Activated T-helper 9 cell treated with anti-CD3 and anti-CD28 coated beads, Interleukin-2, amount 50 U/mL, for 16 hours (primary cell): ENCODE data around the gene MCM6.
"Not testable (repeated sequence)": the region's sequence is repeated elsewhere in the genome, so short reads cannot be mapped to it uniquely, and the experiment has no call there.

Experiments
- DNase-seq: peaks from one replicate; pipeline ENCODE4 v3.0.0-alpha.2; 2020; ENCODE audit warnings: low read depth

Gene MCM6

DNA sequence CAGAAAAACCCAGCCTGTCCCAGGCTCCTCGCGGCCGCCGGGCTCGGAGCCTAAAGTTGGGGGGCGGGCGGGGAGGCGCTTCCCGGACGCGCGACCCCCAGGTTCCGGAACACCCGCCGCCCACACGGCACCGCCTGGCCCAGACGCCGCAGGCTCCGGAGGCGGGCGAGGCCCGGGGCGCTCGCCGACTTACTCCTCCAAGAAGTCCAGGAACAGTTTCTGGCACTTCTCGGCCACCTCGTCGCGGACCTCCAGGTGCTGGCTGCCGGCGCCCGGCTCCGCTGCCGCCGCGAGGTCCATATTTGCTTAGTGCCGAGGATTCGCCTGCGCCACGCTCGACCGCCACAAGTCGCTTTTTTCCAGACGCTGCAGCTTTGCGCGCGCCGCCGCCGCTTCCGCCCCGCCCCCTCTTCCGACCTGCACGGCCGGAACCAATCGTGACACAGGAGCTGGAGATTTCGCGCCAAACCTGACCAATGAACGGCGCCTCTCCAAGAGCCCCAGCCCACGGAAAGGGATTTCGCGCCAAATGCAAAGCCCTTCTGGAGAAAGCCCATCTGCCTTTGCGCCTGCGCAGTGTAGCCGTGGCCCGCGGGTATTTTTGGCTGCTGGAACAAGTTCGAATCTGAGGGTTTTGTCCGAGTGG lies at the start of gene MCM6:
Gene MCM6, minus strand, starts transcription at position 378 of the 646 bp plus-strand sequence. Its CDS starts 78 bp downstream, at position 300.
- peak; percentile 98 for DNase-seq

DNA sequence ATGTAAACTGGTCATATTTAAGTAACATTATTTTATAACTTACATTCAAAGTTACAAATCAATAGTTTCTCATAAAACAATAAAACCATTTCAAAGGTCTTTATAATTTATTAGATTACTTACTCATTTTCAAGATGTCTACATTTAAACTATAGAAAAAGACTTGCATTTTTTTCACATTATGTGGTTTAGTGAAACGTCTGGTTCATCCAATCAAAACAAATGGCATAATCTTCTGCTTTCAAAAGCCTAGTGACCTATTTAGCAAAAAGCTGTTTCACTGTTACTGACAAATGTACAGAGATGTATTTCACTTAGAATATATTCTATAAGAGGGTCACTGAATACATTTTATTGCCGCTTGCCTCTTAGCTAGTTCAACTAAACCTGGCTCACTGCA lies 49.3 kb upstream of the MCM6 start:
- no peak for DNase-seq

DNA sequence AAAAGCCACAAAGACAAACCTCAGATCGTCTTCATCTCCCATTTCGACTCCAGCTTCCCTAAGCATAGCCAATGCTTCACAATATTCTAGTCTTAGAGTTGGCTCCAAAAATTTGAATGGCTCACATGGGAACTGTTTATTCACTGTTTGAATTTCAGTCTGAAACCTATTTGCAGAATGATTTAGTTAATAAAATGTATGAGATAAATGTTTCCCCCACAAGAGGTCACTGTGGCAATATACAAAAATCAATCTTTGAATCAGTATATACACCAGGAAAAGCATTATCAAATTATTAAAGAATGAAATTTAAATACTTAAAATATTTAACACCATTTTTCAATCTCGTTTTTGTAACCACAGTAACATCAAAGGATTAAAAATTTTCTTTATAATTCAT lies 40.0 kb upstream of the MCM6 start:
- no peak for DNase-seq

DNA sequence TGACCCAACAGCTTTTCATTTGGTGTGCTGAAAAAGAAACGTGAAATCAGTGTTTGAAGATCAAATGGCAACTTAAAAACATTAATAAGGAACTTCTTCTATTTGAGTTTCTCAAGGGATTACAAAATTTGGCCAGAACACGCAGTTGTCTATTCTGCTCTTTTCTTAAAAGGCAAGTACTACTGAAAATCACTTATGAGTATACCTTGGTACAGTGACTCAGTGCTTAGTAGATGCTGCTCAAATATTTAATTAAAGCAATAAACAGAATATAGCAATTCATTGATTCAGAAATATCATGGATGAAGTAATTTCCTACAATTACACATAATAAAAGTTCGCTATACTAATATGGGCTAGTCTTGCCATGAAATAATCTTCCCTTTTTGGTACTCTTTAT lies 38.2 kb upstream of the MCM6 start:
- DNase-seq = no peak

DNA sequence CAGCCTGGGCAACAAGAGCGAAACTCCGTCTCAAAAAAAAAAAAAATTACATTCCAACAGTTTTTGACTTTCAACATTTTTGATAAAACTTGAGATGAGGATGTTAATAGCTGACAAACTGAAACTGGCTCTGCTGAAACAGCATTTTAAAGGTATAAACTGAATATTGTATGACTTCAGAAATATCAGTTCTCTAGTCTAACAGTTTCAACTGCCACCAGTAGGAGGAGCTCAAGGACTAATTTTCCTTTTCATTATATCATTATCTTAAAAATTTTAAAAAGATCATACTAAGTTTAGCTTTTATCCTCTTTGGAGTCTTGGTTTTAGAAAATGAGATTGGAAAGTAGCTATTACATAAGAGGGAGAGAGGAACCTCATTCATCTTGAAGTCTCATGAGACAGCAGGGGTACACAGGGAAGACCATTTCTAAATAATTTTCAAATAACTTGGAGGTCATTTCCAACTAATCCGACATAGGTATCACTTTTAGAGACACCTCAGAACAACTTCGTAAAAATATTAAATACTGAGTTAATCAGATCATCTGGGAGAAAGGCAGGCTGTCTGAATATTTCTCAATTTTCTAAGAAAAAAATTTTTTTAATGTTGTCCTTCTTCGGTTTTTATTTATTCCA lies 37.6 kb upstream of the MCM6 start:
- DNase-seq = no peak

DNA sequence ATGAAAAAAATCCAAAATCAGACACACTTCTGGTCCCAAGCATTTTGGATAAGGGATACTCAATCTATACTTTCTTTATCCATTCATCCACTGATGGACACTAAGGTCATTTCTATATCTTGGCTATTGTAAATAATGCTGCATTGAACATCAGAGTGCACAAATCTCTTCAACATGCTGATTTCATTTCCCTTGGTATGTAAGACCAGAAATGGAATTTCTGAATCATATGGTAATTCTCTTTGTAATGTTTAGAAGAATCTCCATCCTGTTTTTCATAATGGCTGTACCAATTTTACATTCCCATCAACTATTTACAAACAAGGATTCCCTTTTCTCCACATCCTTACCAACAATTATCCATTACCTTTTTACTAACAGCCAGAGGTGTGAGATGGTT lies 33.7 kb upstream of the MCM6 start:
- DNase-seq = no peak

DNA sequence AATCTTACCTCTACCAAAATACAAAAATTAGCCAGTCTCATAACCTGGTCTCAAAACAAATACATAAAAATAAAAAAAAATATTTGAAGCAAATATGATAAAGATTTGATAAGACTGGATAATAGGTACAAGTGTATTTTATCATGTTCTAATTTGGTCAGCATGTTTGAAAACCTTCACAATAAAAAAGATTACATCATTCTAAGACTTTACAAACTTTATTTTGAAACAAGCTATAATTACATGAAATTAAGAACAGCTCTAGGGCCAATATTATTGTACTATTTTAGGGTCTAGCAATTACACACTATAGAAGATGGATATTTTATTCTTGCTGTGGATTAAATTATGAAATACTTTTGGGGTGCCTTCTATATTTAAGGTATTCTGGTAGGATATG lies 29.4 kb upstream of the MCM6 start:
- no peak for DNase-seq

DNA sequence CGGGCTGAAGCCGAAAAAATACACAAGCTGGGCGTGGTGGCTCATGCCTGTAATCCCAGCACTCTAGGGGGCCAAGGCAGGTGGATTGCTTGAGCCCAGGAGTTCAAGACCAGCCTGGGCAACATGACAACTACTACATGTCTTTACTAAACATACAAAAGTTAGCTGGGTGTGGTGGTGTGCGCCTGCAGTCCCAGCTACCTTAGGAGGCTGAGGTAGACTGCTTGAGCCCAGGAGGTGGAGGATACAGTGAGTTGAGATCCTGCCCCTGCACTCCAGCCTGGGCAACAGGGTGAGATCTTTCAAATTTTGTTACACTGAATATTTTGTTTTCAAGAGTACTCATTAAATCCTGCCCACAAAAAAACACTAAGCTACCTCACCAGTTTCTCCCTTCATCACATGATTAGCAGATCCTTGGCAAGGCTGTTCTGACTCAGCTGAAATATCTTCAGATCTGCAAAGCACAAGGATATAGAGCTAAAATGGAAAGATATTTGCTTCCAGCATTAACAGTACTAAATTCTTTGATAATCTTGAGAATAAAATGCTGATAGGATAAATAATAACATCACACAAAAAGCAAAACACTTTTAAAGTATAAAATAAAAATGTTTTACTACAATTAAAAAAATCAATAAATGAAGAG lies 28.2 kb upstream of the MCM6 start:
- no peak for DNase-seq

DNA sequence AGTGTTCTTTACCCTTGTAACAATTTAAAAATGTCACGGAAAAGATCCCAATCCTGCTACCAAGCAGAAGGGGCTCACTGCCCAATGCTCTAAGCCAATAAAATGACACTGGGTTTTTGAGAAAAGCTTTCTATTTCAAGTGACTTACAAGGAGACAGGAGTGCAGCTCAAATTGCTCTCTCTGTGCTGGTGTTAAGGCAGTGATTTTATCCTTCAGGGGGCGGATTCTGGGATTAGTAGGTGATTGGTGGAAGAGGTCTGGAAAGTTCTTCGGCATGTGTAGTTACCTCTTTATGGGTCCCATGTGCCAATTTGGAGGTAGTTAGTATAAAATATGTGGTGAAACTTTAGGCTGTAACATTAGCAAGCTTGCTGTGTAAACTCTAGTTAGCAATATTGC lies 27.4 kb upstream of the MCM6 start:
- no peak for DNase-seq

DNA sequence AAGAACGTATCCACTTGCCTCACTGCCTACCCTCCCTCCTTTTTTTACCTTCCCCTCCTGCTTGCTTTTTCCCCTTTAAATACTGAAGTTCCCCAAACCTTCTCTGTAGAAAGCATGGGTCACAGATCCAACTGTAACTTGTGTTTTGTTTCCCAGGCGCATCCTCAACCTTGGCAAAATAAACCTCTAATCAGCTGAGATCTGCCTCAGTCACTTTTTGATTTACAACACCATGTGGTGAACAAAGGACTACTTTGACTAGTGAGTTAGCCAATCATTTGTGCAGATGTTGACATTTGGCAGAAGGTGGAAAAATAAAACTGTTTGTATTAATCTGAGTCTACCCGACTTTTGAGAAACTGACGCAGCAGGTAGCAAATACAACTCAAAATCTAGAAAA lies 23.3 kb upstream of the MCM6 start:
- DNase-seq = no peak

DNA sequence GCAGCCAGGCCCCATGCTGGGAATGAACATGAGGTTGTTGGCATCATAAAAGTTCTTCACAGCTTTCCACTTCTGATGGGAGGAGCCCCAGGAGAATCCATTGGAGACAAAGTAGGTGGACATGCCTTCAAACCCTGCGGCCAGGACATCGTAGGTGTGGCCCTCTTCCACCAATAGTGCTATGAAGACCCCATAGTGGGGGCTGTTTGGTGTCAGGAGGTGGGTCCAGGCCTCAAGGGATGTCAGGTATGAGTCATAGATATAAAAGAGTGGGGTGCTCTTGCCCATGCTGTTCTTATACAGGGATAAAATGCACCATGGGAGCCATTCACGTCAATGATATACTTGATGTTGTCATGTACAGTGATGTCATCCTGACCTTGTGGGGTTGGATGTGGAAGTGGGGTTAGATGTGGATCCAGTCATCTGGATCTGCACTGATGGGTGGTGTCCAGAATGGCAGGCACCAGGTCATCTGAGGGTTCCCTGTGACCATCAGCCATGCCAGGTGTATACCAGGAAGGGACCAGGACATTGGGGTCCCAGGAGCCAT lies 22.1 kb upstream of the MCM6 start:
- DNase-seq = no peak

DNA sequence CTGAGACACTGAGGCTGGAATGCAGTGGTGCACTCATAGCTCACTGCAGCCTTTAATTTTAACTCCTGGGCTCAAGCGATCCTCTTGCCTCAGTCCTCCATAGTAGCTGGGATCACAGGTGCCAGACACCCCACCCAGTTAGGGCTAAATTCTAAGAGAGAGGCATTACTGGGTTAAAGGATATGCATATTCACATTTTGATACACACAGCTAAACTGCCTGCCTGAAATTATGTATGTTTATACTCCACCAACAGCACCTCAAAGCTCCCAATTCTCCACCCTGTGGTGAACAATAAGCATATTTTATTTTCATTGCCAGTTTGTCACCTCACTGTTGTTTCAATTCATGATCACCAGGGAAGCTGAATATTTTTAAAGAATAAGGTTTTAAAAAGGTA lies 18.7 kb upstream of the MCM6 start:
- no peak for DNase-seq

DNA sequence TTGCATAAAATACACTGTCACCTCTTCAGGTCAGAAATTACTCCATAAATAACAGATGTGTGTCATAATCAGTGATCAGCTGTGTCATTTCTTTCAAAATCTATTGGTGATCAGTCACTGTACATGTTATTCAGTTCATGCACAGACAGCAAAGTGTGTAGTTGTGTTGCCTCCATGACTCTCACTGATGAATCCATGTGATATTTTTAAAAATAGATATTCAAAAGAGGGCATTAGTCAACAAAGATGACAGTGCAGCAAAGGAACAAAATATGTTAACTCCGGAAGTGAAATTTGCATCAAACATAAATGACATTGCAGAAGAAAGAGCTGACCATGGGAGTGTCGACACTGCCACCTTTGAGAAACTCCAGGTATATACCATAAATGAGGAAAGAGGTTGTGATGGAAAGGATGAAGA lies 17.1 kb upstream of the MCM6 start:
- DNase-seq = no peak

DNA sequence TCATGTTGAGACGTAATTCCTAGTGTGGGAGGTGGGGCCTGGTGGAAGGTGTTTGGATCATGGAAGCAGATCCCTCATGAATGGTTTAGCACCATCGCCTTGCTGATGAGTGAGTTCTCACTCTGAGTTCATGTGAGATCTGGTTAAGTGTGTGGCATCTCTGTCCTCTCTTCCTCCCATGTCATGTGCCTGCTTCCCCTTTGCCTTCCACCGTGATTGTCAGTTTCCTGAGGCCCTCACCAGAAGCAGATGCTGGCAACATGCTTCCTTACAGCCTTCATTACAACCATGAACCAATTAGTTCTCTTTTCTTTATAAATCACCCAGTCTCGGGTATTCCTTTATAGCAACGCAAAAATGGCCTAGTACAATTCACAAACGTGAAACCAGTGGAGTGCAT lies 14.6 kb upstream of the MCM6 start:
- no peak for DNase-seq

DNA sequence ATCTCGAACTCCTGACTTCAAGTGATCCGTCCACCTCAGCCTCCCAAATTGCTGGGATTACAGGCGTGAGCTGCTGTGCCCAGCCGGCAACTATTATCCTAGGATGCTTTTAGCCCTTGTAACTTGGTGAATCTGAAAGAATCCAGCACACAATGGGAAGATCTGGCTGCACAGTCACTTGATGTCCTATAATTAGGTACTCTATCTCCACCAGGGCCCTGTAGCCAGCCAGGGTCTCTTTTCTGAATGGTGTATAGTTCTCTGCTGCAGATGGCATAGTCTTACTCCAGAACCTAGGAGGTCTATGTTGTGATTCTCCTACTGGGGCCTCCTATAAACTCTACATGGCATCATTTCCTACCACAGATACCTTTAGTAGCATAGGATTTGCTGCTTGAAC lies 13.9 kb upstream of the MCM6 start:
- DNase-seq = no peak

DNA sequence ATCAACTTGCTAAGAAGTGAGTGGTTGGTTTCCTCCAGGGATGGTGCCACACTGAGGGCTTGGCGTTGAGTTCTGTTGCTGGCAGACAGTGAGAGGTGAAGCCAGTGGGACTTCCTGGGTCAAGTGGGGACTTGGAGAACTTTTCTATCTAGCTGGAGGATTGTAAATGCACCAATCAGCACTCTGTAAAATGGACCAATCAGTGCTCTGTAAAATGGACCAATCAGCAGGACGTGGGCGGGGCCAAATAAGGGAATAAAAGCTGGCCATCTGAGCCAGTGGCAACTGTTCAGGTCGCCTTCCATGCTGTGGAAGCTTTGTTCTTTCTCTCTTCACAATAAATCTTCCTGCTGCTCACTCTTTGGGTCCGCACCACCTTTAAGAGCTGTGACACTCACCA lies 12.3 kb upstream of the MCM6 start:
- DNase-seq = not testable (repeated sequence)

DNA sequence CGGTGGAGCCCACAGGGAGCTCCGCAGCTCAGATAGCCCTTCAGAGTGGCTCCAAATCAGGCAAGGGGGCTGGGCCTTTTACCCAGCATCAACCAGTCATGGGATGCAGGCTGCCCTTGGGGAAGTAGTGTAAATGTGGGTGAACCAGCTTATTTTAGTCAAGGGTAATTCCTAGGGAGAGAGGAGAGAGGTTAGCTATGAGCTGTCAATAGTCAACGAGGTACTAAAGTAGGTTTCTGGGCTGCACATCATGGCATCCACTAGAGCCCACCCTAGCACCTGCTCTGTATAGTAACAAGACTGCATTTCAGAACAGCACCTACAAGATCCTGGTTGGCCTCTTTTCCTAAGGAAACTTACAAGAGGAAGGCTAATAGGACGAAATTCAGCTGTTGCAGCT lies 9.5 kb upstream of the MCM6 start:
- no peak for DNase-seq

DNA sequence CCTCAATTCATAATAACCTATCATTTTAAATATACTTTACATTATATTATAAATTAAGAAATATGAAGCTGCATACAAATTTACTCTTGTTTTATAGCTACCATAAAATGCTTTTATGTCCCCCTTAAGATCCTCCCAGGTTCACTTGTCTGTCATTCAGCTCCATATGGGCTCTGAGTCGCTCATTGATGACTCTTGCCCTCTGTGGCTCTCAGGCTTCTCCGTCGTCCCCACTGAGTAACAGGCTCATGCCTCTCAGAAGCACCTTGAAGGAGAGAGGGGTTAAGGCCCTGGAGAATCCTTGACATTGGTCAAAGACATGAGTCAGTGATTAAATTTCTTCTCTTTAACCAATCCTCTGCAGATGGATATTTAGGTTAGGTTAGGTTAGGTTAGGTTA lies 6.2 kb upstream of the MCM6 start:
- no peak for DNase-seq

DNA sequence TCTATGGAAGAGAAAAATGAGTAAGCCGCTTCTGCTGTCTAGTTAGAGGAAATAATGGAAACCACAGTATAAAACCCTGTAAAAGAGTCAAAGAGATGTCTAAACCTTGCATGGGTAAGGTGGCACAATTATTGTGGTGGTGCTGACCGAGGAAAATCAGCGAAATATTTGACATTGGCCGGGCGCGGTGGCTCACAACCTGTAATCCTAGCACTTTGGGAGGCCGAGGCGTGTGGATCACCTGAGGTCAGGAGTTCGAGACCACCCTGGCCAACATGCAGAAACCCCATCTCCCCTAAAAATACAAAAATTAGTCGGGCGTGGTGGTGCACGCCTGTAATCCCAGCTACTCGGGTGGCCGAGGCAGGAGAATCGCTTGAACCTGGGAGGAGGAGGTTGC lies 527 bp upstream of the MCM6 start:
- not testable (repeated sequence) for DNase-seq

DNA sequence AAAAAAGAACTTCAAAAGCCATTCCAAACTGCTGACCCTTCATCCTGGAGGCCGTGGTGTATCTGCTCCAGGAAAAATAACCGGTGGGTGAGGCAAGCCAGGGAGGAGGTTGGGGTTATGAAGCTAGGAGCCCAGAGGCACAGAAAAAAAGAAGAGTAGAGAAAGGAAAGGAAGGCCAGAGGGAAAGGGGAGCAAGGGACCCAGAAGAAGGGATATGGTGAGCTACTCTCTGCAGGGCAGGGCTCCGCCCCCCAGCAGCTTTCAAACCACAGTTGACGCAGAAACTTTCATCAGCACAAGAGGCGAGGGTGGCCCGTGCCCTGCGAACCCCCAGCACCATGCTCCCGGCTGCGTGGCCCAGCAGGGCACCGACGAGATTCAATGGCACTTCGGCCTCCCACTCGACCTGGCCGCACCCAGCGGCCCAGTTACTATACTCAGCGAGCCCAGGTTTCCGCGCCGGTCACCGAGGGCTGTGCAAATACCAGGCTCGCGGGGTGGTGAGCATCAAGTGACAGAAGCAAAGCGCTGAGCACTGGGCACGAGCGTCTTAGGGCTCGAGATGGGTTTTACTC lies 665 bp downstream of the MCM6 start:
- DNase-seq = peak; percentile 70

DNA sequence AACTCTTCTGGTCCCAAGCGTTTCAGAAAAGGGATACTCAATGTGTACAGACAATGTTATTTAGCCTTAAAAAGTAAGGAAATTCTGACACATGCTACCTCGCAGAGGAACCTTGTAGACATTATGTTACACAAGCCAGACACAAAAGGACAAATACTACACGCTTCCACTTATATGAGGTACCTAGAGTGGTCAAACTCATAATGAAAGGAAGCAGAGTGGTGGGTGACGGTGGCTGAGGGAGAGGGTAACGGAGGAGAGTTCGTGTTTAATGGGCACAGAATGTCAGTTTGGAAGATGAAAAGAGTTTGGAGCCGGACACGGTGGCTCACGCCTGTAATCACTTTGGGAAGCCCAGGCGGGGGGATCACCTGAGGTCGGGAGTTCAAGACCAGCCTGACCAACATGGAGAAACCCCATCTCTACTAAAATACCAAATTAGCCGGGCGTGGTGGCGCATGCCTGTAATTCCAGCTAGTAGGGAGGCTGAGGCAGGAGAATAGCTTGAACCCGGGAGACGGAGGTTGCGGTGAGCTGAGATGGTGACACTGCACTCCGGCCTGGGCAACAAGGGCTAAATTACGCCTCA lies 1.4 kb downstream of the MCM6 start:
- no peak for DNase-seq

DNA sequence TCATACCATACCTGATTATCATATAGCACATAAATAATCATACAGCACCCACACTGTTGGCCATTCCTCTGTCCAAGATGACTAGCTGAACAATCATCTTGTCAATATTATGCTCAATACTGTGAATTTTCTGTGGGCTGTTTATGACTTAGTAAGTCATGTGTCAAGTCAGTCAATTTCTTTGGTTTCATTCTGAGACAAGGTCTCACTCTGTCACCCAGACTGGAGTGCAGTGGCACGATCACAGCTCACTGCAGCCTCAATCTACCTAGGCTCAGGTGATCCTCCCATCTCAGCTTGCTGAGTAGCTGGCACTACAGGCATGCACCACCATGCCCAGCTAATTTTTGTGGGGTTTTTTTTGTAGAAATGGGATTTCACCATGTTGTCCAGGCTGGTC lies 5.7 kb downstream of the MCM6 start:
- DNase-seq = no peak

DNA sequence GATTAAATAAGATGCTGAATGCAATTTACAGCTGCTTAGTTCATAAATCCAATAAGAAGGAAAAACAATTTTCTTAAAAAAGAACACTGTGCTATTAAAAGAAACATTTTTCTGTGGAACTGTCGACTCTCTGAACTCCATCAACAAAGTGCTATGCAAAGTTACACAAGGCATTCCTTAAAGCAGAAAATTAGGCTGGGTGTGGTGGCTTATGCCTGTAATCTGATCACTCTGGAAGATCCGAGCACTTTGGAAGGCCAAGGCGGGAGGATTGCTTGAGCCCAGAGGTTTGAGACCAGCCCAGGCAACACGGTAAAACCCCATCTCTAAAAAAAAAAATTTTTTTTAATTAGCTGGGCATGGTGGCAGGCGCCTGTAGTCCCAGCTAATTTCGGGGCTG lies 13.0 kb downstream of the MCM6 start:
- DNase-seq = no peak
